Mucosa of gallbladder (tissue), 1 donor: ENCODE results near the gene S100Z. TPM values are rescaled to one million over a fixed set of nuclear protein-coding genes. Genes with fewer than 3 reads are reported as not detected.

Source experiments
- DNase-seq: peaks from one replicate; pipeline ENCODE4 v3.0.0-alpha.2; 2020; ENCODE audit warnings: low spot score
- total RNA-seq: library from RNA; stranded (reverse); gene quantifications from one replicate; pipeline ENCODE4 v1.2.1, GENCODE V29; 2021
- donor health status: DM: no; HTN: no; CAD: no.

Gene S100Z
- total RNA-seq, 1 donor from 2014 or later, result 0.95 TPM

GRCh38 chr5:76952795-76953536 lies 103.2 kb downstream of the S100Z start, which contains the start of gene CRHBP:
CRHBP (plus strand) TSS chr5:76953045; CDS start chr5:76953135, 90 bp downstream.
- DNase-seq, result no peak

GRCh38 chr5:76953551-76954382 lies 104.0 kb downstream of the S100Z start:
- DNase-seq, result no peak

GRCh38 chr5:76954383-76954763 lies 104.6 kb downstream of the S100Z start:
- no peak for DNase-seq

DNA sequence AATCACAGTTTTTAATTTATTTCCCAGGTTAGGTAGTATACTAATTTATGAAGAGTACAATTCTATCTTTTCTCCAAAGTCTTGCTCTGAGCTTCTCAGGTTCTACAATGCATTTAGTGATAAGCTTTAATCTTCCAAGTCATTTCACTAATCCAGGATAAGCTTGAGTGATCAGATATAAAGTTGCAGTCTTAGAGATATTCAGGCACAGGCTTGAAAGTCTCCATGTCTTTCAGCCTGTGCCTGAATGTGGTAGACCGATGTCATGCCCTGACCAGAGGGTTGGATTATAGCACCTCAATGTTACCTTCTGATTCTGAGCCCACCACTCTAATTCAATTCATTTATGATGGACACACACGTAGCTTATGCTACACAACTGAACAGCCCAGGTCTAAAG lies 106.2 kb downstream of the S100Z start:
- DNase-seq, result no peak

DNA sequence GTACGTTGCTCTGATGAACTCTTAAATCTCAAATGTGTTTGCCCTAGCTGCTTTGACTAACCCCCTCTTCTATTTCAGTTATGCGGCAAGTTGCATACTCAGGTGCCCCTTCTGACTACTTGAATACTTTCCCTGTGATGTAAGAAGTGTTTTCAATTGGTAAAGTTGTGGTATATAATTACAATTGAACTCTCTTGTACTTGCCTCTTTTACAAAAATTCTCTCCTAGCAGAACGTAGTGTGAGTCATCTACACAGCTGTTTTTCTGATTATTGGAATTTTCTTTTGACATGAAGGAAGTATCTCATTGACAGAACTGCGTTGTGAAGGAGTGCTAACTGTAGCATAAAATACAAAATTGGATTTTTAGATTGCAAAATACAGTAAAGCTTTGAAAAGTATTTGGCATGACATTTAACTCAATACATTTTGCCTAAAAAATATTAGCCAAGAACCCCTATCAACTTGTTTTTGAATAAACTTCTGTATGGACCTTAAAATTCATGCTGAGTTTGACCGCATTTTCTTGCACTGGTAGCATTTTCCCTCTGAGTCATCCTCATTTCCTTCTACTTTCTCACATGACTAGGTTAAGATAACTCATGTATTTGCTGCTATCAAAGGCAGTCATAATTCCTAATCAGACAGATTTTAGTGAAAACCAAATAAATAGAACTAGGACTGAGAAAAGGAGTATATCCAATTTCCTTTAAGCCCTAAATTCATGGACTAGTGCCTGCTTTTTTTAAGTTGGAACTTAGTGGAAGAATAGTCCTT lies 109.4 kb downstream of the S100Z start:
- DNase-seq, result no peak

DNA sequence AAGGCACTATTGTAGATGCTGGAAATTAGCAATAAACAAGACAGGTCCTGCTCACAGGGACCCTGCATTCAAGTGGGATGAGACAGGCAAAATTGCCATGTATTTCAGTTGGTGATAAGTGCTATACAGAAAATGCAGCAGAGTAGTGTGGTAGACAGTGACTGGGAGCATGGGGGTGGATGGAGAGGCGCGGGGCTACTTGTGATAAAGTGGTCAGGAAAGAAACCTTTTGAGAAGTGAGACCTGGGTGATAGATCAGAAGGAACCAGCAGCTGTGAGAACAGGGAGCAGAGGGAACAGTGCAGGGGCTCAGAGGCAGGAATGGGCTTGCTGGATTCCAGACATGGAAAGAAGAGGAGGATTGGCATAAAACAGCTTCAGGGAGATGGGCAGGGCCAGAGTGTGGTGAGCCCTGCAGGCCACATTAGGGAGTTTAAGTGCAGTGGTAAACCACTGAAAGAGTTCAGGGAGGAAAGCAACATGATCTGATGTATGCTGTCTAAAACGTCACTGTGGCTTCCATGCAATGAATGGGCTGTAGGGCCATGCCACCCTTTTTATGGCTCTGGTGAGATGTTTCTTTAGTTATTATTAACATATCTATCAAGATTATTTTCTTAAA lies 110.3 kb downstream of the S100Z start:
- no peak for DNase-seq

DNA sequence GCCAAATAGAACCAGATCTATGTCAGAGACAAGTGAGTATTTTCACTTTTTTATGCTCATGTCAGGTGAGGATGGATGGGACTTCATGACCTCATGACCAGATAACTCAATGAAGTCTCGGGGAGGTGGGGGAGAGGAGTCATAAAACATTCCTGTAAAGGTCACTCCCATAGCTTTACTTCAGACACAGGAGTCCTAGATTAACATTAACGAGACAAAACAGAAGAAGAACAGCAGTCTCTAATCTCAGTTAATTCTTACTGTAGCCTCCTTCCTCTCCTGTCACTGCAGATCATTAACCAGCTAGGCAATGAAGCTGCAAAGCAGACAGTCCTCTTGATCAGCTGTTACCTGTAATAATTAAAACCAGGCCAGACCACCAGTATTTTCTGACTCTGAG lies 114.2 kb downstream of the S100Z start:
- no peak for DNase-seq

Other genes with a start within 250 kb of the S100Z start
- gene F2RL2, start 226.6 kb upstream of the S100Z start, total RNA-seq, result 1.9 TPM
- gene F2R, start 133.9 kb upstream of the S100Z start, total RNA-seq, result 15.1 TPM
- gene F2RL1, start 31.0 kb upstream of the S100Z start, total RNA-seq, result 48.9 TPM
- gene CRHBP, start 103.0 kb downstream of the S100Z start, total RNA-seq, result 1.5 TPM
- gene AGGF1, start 180.4 kb downstream of the S100Z start, total RNA-seq, result 23.4 TPM
- gene ZBED3, start 237.3 kb downstream of the S100Z start, total RNA-seq, result 16.6 TPM